HCT116 (cell line): Measurements from ENCODE around the gene TCF15.

ENCODE experiments used
- POLR2AphosphoS5 ChIP-seq: IDR thresholded peaks from 2 replicates; pipeline ENCODE4 v1.6.1; 2011; ENCODE audit warnings: mild to moderate bottlenecking, low read depth, low read length, moderate library complexity
- TF ChIP-seq, protein P1 (sequence below): IDR thresholded peaks from 2 replicates; pipeline ENCODE4 v1.6.1; 2012; ENCODE audit warnings: low read depth
- TF ChIP-seq, protein P2 (sequence below), 3 experiments: fragments of 200-600 bp in 1 of 3; sonication (generic) in 1 of 3; IDR thresholded peaks in 2 of 3; conservative IDR thresholded peaks in 1 of 3; 2 replicates each; pipeline ENCODE4 v1.5.1; 2012 to 2017; ENCODE audit warnings: low read depth in 2 of 3, low read length in 2 of 3, antibody characterized with exemption in 1 of 3, borderline replicate concordance in 1 of 3, control low read depth in 1 of 3, mild to moderate bottlenecking in 1 of 3, mixed read lengths in 1 of 3, mixed run types in 1 of 3, moderate library complexity in 1 of 3; ENCODE audit not compliant: insufficient read depth in 1 of 3

DNA sequence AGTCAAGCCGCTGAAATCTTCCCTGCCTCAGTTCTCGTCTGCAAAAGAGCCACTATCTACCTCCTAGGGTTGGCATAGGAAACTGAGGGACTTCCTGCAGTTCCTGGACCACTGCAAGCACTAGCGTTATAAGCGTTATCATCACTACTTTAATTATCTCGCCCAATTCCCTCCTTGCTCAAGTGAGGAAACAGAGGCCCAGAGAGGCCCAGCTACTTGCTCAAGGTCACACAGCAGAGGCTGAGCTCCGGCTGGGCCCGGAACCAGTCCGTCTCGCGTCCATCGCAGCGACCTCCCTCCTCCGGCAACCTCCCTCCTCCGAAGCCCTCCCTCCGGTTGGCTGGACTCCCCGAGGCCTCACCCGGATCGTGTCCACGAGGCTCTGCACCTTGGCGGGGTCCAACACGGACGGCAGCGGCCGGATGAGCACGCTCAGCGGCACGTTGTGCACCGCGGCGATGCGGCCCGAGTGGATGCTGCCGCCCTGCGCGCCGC lies 42.6 kb upstream of the TCF15 start:
- no peak for TF ChIP-seq POLR2AphosphoS5
- TF ChIP-seq, protein P1, sequence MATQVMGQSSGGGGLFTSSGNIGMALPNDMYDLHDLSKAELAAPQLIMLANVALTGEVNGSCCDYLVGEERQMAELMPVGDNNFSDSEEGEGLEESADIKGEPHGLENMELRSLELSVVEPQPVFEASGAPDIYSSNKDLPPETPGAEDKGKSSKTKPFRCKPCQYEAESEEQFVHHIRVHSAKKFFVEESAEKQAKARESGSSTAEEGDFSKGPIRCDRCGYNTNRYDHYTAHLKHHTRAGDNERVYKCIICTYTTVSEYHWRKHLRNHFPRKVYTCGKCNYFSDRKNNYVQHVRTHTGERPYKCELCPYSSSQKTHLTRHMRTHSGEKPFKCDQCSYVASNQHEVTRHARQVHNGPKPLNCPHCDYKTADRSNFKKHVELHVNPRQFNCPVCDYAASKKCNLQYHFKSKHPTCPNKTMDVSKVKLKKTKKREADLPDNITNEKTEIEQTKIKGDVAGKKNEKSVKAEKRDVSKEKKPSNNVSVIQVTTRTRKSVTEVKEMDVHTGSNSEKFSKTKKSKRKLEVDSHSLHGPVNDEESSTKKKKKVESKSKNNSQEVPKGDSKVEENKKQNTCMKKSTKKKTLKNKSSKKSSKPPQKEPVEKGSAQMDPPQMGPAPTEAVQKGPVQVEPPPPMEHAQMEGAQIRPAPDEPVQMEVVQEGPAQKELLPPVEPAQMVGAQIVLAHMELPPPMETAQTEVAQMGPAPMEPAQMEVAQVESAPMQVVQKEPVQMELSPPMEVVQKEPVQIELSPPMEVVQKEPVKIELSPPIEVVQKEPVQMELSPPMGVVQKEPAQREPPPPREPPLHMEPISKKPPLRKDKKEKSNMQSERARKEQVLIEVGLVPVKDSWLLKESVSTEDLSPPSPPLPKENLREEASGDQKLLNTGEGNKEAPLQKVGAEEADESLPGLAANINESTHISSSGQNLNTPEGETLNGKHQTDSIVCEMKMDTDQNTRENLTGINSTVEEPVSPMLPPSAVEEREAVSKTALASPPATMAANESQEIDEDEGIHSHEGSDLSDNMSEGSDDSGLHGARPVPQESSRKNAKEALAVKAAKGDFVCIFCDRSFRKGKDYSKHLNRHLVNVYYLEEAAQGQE, result no peak
- TF ChIP-seq, protein P2, sequence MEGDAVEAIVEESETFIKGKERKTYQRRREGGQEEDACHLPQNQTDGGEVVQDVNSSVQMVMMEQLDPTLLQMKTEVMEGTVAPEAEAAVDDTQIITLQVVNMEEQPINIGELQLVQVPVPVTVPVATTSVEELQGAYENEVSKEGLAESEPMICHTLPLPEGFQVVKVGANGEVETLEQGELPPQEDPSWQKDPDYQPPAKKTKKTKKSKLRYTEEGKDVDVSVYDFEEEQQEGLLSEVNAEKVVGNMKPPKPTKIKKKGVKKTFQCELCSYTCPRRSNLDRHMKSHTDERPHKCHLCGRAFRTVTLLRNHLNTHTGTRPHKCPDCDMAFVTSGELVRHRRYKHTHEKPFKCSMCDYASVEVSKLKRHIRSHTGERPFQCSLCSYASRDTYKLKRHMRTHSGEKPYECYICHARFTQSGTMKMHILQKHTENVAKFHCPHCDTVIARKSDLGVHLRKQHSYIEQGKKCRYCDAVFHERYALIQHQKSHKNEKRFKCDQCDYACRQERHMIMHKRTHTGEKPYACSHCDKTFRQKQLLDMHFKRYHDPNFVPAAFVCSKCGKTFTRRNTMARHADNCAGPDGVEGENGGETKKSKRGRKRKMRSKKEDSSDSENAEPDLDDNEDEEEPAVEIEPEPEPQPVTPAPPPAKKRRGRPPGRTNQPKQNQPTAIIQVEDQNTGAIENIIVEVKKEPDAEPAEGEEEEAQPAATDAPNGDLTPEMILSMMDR (IDR thresholded peaks at IDR 0.05 in 2 of 3, conservative IDR thresholded peaks at IDR 0.05 in 1 of 3; ENCODE audit: borderline replicate concordance in 1 of 3, insufficient read depth in 1 of 3, low read depth in 2 of 3, low read length in 2 of 3), result no peak
